ENCODE data around the gene SPAG9. TPM values are rescaled to one million over a fixed set of nuclear protein-coding genes. Genes with fewer than 3 reads are reported as not detected.

SPAG9 gene
- total and polyA plus RNA-seq, 2 donors (not counting 1 experiment from before 2014, with no cell fraction given): 8.6 to 64.1 TPM

GRCh38 chr17:50972577-50972976, 148.1 kb downstream of the SPAG9 start:
- Histone ChIP-seq H4K20me1 (ENCODE audit: control insufficient read depth, insufficient read depth, low read length, poor library complexity, severe bottlenecking) (no peaks in the 10 kb centered on the region), H3K36me3 (replicated peaks in 1 of 2; ENCODE audit: control extremely low read depth in 1 of 2, control insufficient read depth in 1 of 2, extremely low read depth in 1 of 2, insufficient read depth in 2 of 2, low read length in 1 of 2) (peaks cover 11 to 35% of the 10 kb centered on the region in 2 experiments), H3K9ac (ENCODE audit: low read length) (no peak overlapping the region), H2AFZ (ENCODE audit: insufficient read depth, low read depth, low read length, poor library complexity, severe bottlenecking) (no peak overlapping the region), H3K4me2 (replicated peaks; ENCODE audit: low read depth, low read length, poor library complexity, severe bottlenecking) (no peak overlapping the region), H3K9me3 (ENCODE audit: control extremely low read depth in 1 of 3, control insufficient read depth in 2 of 3, insufficient read depth in 1 of 3, low read length in 2 of 3) (no peaks in the 10 kb centered on the region), H3K79me2 (ENCODE audit: control insufficient read depth, insufficient read depth, low read length) (no peaks in the 10 kb centered on the region), H3K4me3 (ENCODE audit: control extremely low read depth in 1 of 5, extremely low read depth in 1 of 5, insufficient read depth in 1 of 5, low read depth in 2 of 5, low read length in 4 of 5) (no peak overlapping the region), H3K27ac (ENCODE audit: low read length in 2 of 2) (no peak overlapping the region), H3K27me3 (replicated peaks in 1 of 4; ENCODE audit: control extremely low read depth in 1 of 4, control insufficient read depth in 3 of 4, insufficient read depth in 4 of 4, low read length in 3 of 4) (no peaks in the 10 kb centered on the region), H3K4me1 (ENCODE audit: control insufficient read depth in 2 of 2, insufficient read depth in 2 of 2, low read length in 2 of 2) (no peaks in the 10 kb centered on the region)
- ATAC-seq (ENCODE audit: low read depth) (no peak), DNase-seq (no peak)
- intact Hi-C loops (cut with micrococcal nuclease): no loop called here
- 38% methylated on average over 1 of the region's 5 CpGs for WGBS (ENCODE audit: insufficient coverage)
- ChIA-PET POLR2A (no interaction called here), CTCF (no interaction called here)
- no peaks in the 10 kb centered on the region for H3K27me3 Mint-ChIP-seq
- TF ChIP-seq EZH2 (IDR thresholded peaks at IDR 0.05; ENCODE audit: borderline replicate concordance, insufficient read depth, low read depth, low read length, poor library complexity, severe bottlenecking) (no peak), CTCF (IDR thresholded peaks at IDR 0.05) (no peak)
- H3K4me3 Mint-ChIP-seq: no peak overlapping the region
- peaks cover 1% of the 10 kb centered on the region for H3K4me1 Mint-ChIP-seq
- no peaks in the 10 kb centered on the region for H3K9me3 Mint-ChIP-seq (ENCODE audit: insufficient read depth)
- no peak overlapping the region for H3K27ac Mint-ChIP-seq

GRCh38 chr17:50967795-50968194, 152.9 kb downstream of the SPAG9 start:
- no peaks in the 10 kb centered on the region for H3K4me1 Mint-ChIP-seq
- TF ChIP-seq CTCF (IDR thresholded peaks at IDR 0.05): no peak
- TF ChIP-seq EZH2 (IDR thresholded peaks at IDR 0.05; ENCODE audit: borderline replicate concordance, insufficient read depth, low read depth, low read length, poor library complexity, severe bottlenecking): no peak
- no peak overlapping the region for H3K27ac Mint-ChIP-seq
- no CpG with 5 or more reads among the region's 1 CpG for WGBS (ENCODE audit: insufficient coverage)
- Histone ChIP-seq H3K79me2 (ENCODE audit: control insufficient read depth, insufficient read depth, low read length) (no peaks in the 10 kb centered on the region), H4K20me1 (ENCODE audit: control insufficient read depth, insufficient read depth, low read length, poor library complexity, severe bottlenecking) (no peaks in the 10 kb centered on the region), H3K27ac (ENCODE audit: low read length in 2 of 2) (no peak overlapping the region), H3K36me3 (replicated peaks in 1 of 2; ENCODE audit: control extremely low read depth in 1 of 2, control insufficient read depth in 1 of 2, extremely low read depth in 1 of 2, insufficient read depth in 2 of 2, low read length in 1 of 2) (peaks cover 2 to 54% of the 10 kb centered on the region in 2 experiments), H3K9ac (ENCODE audit: low read length) (no peak overlapping the region), H3K27me3 (replicated peaks in 1 of 4; ENCODE audit: control extremely low read depth in 1 of 4, control insufficient read depth in 3 of 4, insufficient read depth in 4 of 4, low read length in 3 of 4) (no peaks in the 10 kb centered on the region), H3K4me1 (ENCODE audit: control insufficient read depth in 2 of 2, insufficient read depth in 2 of 2, low read length in 2 of 2) (no peaks in the 10 kb centered on the region), H3K4me3 (ENCODE audit: control extremely low read depth in 1 of 5, extremely low read depth in 1 of 5, insufficient read depth in 1 of 5, low read depth in 2 of 5, low read length in 4 of 5) (no peak overlapping the region), H3K9me3 (ENCODE audit: control extremely low read depth in 1 of 3, control insufficient read depth in 2 of 3, insufficient read depth in 1 of 3, low read length in 2 of 3) (no peaks in the 10 kb centered on the region), H2AFZ (ENCODE audit: insufficient read depth, low read depth, low read length, poor library complexity, severe bottlenecking) (no peak overlapping the region), H3K4me2 (replicated peaks; ENCODE audit: low read depth, low read length, poor library complexity, severe bottlenecking) (no peak overlapping the region)
- DNase-seq: no peak
- ChIA-PET POLR2A (no interaction called here), CTCF (no interaction called here)
- H3K4me3 Mint-ChIP-seq: no peak overlapping the region
- no peaks in the 10 kb centered on the region for H3K9me3 Mint-ChIP-seq (ENCODE audit: insufficient read depth)
- intact Hi-C loops (cut with micrococcal nuclease): no loop called here
- H3K27me3 Mint-ChIP-seq: no peaks in the 10 kb centered on the region
- ATAC-seq (ENCODE audit: low read depth): no peak

All from B cell (primary cell).